Endometrial microvascular endothelial cells (primary cell): ENCODE measurements around the gene RABAC1. TPM values are rescaled to one million over a fixed set of nuclear protein-coding genes. Genes with fewer than 3 reads are reported as not detected.
"Not testable (repeated sequence)": the region's sequence is repeated elsewhere in the genome, so short reads cannot be mapped to it uniquely, and the experiment has no call there.

ENCODE experiments used
- in situ Hi-C: cut with HindIII; loops from 2 replicates; pipeline ENCODE4 v1.10.0; 2017; ENCODE audit warnings: low sequenced_read_pairs, low pct_unique_long_range_greater_than_20kb; ENCODE audit errors: inconsistent ontology term
- total RNA-seq: library from RNA; depleted of rRNA; stranded (reverse); fragments of >200 nt; gene quantifications from one replicate; pipeline ENCODE4 v1.2.3, GENCODE V29; 2015; ENCODE audit errors: inconsistent ontology term

The RABAC1 gene, protein sequence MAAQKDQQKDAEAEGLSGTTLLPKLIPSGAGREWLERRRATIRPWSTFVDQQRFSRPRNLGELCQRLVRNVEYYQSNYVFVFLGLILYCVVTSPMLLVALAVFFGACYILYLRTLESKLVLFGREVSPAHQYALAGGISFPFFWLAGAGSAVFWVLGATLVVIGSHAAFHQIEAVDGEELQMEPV
- 131 TPM for total RNA-seq

DNA sequence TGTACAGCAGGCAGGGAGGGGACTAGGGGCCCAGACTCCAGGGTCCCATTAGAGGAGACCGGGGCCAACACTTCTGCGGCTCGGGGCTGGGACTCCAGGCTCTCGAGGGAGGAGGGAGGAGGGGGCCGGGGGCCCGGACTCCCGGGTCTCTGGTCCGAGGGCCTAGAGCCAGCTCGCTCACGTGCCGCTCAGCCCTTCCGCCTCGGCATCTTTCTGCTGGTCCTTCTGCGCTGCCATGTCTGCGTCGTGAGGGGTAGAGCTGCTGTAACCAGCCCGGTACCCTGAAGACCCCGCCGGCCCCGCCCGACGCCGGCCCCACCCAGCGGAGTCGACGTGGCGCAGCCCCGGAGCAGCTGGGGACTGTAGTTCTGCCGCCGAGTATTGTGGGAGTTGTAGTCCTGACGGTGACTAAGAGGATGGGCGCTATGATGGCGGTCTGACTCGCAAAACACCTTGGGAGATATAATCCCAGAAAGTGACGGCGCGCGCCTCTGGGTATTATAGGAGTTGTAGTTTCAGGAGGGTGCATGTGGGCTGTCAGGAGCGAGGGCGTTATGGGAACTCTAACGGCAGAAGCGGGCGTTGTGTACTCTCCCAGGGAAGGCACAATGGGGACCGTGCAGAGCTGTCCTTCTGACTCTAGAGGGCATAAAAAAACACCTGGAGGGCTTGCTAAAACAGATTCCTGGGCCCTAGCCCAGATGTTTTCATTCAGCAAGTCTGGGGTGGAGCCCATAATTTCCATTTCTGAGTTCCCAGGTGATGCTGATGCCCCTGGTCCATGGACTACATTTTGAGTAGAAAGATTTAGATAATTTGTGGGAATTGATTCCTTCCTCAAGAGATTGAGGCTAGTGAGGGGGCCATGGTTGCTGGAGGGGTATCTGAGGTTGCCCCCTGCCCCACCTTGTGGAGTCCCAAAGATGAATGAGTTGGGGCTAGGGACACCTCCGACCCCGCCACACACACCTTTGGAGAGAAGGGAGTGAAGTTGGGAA lies at the start of gene RABAC1:
TSS of gene RABAC1 (minus strand) at position 266 of the 998 bp plus-strand sequence. CDS start at position 237, 29 bp downstream.
- in situ Hi-C loops = no loop called here

DNA sequence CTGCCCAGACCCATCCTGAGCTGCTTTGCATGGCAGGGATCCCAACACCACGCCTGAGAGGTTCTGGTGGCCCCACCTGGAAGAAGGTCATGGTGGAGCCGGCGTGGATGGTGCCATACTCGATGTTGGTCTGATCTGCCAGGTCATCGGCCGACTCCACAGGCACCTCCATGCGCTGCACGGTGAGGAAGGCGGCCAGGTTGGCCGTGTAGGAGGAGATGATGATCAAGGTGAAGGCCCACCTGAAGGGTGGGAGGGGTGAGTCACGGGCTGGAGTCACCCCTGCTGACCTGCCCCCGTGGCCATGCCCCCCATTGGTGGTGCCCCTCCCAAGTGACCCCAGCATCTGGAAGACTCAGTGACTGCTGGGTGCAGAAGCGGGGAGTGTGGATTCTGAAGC lies 47.4 kb upstream of the RABAC1 start:
- in situ Hi-C loops = no loop called here

DNA sequence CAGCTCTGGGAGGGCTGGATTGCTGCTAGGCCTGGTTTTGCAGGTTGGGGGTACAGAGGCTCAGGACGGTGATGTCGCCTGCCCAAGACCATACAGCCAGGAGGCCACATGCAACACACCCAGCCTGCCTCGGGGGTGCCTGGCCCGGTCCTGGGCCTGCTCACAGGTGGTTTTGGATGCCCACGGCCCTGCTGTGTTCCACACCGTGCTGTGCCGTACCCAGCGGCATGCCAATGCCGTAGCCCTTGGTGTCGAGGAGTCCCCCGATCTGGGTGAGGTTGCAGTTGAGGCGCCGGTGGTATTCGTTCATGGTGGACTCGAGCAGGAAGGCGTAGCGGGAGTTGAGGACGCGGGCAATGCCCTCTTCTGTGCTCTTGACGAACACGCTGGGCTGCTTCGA lies 46.4 kb upstream of the RABAC1 start:
- in situ Hi-C loops = no loop called here

DNA sequence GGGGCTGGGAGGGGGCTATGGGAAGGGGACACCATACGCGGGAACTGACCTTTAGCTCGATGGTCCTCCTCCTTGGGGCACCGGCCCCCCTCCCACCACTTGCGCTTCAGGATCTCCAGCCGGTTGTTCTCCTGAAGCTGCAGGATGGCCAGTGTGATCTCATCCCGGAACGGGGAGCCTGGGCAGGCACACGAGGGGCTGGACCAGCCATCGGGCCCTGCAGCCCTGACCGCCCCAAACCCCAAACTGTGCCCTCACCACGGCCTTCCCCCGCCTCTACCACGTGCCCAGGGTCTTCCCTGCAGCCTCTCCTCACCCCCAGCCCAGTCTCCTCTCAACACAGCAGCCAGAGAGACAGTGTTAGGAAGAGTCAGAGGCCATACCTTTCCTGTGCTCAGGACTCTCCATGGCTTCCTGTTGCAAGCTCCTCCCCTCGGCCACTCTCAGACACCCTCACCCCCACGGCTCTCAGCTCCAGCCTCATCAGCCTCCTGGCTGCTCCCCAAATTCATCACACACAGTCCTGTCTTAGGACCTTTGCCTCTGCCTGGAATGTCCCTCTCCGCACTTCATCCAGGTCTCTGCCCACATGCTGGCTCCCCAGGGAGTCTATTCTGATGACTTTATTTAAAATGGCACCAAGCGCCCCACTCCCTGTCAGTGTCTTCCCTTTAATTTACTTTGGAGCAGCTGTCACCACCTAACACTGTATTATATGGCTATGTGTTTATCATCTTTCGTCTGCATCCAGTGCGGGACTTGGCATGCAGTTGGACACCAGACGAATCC lies 44.6 kb upstream of the RABAC1 start:
- in situ Hi-C loops = no loop called here

DNA sequence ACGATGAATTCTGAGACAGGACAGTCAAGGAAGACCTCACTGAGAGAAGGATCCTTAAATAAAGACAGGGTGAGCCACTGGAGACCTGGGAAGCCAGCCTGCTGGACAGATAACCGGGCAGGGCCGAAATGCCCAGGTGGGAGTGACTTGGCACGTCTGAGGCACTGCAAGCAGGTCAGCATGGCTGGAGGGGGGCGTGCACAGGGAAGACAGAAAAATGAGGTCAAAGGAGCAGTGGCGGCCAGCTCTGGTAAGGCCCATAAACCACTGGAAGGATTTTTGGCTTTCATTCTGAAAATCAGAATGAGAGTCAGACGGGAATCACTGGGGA lies 40.7 kb upstream of the RABAC1 start:
- in situ Hi-C loops = no loop called here

DNA sequence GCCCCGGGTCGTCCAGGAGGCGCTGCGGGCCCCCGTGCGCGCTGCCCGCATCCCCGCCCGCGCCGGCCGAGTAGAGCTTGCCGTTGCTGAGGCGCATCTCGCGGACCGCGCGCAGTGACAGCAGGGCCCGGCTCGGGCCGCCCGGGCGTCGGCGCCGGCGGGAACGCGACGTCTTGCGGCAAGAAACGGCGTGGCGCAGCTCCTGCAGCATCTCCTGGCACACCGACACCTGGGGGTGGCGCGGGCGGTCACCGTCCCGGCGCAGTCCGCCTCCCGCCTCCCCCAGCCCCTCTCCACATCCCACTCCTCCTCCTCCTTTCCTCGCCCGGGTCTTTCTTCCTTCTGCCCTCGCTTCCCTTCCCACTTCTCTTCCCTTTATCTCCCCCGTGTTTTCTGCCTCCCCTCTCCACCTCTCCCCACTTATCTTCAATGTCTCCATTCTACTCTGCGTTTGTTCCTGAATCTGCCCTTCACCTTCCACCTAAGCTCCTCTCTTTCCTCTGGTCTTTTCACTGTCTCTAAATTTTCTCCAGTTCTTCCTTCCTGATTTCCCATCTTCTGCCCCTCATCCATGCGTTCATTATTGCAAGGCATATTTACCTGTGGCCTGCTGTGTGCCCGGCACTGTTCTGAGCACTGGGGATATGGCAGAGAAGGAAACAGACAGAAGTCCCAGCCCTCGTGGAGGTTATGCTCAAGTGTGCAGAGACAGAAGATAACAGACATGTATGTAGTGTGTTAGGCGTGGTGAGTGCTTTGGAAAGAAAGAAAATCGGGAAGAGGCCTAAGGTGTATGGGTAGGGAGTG lies 40.2 kb upstream of the RABAC1 start:
- in situ Hi-C loops = no loop called here

DNA sequence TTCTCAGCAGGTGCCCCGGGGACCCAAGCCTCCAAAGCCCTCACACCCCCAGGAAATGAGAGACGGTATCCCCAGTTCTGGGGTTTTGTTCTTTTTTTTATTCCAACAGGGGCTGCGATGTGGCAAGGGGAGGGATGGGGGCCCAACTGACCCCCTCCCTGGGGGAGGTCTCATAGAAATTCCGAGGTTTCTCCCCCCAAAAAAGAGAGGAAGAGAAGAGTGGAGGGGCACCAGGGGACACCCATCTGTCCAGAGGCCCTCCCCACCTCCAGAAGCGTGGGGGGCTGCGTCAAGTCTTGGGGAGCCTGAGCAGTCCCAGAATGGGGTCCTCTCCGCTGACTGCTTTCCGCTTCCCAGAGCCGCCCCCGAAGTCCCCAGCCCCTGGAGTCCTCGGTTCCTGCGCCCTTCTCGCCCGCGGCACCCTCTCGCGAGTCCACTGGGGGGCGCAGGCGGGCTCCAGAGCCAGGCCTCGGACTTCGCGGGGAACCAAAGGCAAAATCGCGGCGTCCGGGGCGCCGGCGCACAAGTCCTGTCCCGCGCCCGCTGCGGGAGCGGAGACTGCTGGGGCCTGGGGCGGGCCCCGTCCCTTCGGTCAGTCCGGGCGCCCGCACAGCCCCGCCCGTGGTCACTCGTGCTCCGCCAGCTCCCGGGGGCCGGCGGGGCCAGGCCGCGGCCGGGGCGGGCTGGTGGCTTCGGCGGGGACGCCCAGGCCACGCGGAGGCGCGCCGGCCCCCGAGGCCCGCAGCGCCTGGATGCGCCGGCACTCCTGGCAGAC lies 39.3 kb upstream of the RABAC1 start:
- in situ Hi-C loops = no loop called here

DNA sequence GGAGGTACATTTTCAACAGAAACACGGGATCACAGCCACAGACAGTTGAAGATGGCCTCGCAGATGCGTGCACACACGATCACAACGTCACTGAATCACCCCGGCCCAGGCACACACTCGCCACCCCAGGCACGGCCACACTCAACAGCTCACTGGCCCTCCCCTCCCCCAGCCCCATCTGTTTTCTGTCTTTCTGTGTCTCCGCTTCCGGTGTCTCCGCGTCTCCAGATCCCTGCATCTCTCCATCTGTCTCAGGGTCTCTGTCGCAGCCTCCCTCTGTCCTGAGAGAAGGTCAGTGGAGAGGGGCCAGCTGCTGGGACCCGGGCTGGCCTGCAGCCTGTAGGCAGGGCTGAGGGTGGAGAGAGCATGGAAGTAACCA lies 38.7 kb upstream of the RABAC1 start:
- in situ Hi-C loops = no loop called here

DNA sequence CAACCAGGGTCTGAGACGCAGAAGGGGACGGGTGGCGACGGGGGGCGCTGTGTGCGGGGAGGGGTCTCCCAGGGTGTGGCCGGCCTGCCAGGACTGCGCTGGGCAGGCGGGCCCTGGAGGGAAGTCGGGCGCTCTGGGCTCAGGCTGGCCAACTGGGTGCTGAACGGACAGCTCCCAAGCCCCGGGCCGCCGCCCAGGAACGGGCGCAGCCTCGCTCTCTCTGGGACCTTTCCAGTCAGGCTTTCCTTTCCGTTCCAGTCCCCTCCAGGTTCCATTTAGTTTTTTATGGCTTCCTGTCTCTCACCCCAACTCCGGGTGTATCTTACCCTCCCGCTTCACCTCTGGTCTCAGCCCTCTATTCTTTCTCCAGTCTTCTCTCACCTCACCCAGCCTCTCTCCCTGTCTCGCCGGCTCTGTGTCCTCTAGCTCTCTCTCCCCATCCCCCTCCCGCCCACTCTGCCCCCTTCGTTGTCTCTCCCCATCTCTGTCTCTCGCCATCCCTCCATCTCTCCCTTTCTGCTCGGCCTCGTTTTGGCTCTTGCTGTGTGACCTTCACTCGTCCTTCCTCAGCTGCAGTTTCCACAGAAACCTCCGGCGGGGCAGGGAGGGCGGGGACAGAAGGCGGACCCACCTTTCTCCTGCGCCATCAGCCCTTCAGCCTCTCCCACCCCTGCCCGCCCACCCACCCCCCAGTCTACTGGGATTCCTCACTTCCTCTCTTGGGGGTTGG lies 38.2 kb upstream of the RABAC1 start:
- in situ Hi-C loops = no loop called here

DNA sequence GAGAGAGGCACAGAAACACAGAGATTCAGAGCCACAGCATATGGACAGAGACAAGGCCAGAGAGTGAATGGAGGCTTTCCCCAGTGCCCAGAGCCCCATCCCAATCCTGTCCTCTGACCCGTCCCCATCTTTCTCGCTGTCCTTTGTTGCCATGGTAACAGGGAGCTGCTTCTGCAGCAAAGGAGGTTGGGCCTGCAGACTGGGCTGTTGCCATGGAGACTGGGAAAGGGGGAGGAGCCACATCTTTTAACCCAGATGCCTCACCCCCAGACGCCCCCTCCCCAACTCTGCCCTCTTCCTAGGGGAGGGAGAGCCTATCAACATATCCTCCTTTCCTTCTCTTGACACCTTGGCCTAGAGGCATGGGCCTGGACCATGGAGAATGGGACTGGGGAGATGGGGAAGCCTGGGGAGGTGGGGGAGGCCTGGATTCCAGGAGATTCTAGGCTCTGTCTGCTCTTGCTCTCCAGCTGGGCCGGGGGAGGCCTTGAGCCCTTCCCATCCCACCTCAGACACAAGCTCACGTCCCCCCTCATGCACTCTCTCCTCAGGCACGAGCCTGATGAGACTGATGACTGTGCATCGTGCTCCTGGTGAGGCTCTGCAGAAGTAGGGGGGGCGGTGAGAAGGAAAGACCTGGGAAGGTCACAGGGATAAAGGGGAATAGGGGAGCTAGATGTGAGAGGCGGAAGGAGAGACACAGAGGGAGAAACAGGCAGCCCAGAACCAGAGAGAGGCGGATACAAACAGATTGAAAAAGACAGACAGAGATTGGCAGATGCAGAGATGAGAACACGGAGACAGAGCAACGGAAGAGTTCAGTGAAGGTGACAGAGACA lies 37.1 kb upstream of the RABAC1 start:
- in situ Hi-C loops = no loop called here

DNA sequence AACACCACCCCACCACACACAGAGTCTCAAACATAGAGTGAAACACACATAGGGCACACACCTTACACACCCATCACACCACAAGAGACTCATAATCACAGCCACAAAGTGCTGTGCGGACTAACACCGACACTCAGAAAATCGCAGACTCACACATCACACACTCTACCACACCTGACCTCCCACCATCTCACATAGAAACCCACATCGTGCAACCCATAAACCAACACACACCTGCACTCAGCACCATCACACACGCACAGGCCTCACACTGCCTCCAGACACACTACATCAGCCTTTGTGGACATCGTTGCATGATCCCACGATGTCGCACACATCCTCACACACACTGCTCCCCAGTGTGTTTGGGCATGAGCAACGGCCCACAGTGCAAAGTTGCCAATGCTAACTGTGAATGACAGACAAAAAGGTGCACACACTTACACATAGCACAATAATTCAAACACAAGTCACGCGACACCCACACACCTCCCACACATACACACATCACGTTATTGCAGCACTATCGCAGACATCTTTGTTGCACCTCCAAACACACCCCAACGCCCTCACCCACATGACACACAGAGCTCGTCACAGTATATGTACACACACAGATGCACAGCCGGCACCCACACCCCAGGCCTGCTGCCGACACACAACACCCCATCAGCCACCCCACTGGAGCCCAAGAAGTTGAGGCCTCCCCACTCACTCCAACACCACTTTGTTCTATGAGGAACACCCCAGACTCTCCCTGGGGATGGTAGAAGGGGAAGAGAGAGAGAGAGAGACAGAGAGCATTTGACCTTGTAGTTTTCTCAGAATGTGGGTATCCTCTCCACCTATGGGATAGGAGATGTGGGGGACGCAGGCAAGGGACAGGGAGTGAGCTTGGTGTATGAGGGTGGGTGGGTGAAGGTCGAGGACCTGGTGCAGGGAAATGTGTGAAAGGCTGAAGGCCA lies 36.2 kb upstream of the RABAC1 start:
- in situ Hi-C loops = no loop called here

DNA sequence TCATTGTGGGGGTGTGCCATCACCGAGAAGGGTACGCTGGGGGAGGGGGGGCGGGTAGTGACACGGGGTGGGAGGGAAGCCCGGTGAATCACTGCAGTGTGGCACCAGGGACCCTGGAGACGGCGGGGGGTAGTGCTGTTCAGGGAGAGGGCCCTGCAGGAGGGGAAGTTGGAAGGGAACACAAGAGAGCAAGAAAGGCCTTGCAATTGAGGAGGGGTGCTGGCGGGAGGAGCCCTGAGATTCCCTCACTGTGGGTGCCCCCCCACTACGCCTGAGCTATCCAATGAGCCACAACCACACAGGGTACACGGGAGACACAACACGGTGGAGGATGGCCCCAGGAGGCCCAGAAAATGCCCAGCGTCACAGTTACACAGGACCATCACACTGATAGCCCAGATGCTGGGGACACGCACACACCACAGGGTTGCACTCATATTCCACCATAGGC lies 35.4 kb upstream of the RABAC1 start:
- in situ Hi-C loops = no loop called here

DNA sequence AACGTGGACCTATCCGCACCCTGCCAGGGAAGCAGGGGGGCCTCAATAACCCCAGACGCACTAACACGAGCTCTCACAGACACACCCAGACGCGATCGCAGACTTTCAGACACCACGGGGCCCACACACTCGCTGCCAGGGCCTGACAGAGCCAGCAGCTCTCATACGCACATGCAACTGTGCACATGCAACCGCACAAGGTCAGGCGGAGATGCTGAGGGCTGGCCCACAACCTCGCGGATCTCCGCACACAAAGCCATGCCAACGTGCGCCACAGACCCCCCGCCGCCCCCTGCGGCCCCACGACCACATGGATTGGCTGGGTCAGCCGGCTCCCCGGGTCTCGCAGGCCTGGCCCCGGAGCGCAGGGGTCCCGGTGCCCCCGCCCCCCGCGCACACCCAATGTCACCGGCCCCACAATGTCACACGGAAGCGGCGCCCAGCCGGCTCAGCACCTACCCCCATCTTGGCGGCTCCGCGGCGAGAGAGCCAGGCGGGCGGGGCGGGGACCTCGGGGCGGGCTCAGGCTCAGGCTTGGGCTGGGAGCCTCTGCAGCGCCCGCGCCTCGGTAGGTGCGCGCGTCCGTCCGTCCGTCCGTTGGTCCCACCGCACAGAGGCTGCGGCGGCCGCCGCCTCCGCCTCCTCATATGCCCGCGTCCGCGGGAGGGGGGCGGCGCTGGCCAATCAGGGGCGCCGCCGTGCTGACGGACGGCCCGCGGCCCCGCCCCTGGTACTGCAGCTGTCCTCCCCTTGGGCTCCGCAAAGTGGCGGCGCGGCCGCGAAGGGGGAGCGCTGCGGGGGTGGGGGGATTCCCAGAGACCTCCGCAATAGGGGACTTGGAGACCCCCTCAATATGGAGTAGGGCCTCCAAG lies 34.7 kb upstream of the RABAC1 start, which contains the start of gene ATP1A3:
TSS of gene ATP1A3 (minus strand) at position 619 of the 872 bp plus-strand sequence. CDS start at position 465, 154 bp downstream.
- in situ Hi-C loops = no loop called here

DNA sequence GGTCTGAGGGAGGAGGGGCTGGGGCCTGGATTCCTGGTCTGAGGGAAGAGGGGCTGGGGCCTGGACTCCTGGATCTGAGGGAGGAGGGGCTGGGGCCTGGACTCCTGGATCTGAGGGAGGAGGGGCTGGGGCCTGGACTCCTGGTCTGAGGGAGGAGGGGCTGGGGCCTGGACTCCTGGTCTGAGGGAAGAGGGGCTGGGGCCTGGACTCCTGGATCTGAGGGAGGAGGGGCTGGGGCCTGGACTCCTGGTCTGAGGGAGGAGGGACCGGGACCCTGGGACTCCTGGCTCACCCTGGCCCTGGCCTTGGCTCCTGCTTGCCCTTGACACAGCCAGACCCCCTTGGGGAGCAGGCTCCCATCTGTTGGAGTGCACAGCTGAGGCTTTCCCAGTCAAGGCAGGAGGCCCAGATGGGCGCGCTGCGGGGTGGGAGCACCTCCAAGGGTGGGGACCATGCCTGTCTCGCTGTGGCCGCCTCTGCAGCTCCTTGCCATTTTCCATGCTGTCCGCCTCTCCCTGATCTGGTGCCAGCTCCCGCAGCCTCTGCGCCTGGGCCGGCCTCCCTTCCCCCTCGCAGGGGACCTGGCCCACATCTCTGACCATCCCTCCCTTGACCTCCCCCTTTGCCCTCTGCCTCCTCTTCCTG lies 32.9 kb upstream of the RABAC1 start:
- in situ Hi-C loops = not testable (repeated sequence)
